Hepatocyte (in vitro differentiated cells): ENCODE measurements around the gene NXN.

ENCODE experiments used
- CTCF ChIP-seq: fragments of 200-600 bp; sonication (generic); IDR thresholded peaks from 2 replicates; pipeline ENCODE4 v1.5.1; 2016; ENCODE audit warnings: antibody characterized with exemption, mild to moderate bottlenecking; ENCODE audit not compliant: poor library complexity
- EZH2 ChIP-seq: fragments of 200-600 bp; sonication (generic); IDR thresholded peaks from 2 replicates; pipeline ENCODE4 v1.6.1; 2016; ENCODE audit warnings: antibody characterized with exemption, mild to moderate bottlenecking, borderline replicate concordance
- EZH2phosphoT487 ChIP-seq: fragments of 200-600 bp; sonication (generic); IDR thresholded peaks from one replicate; pipeline ENCODE4 v1.6.1; 2018; ENCODE audit warnings: antibody characterized with exemption, mild to moderate bottlenecking, low read depth, moderate library complexity; ENCODE audit not compliant: unreplicated experiment, severe bottlenecking

GRCh38 chr17:885971-886571, 93.5 kb downstream of the NXN start:
- TF ChIP-seq CTCF (no peak), EZH2phosphoT487 (no peak), EZH2 (no peak)
